Fibroblast of lung (primary cell): Measurements from ENCODE around the gene C2orf66. TPM values are rescaled to one million over a fixed set of nuclear protein-coding genes. Genes with fewer than 3 reads are reported as not detected.

Experiments
- DNase-seq, 2 donors: peaks; one replicate each; pipeline versions ENCODE4 v3.0.0 to v3.0.0-alpha.2; 2010; ENCODE audit warnings: low read depth in 2 of 2
- H2AFZ ChIP-seq: 2 replicates; pipeline ENCODE4 v1.5.1; 2012; ENCODE audit warnings: low read length, control low read depth, inconsistent platforms
- H3K27ac ChIP-seq: 2 replicates; pipeline ENCODE4 v1.5.1; 2011; ENCODE audit warnings: low read length, control low read depth; ENCODE audit not compliant: insufficient read depth
- H3K27me3 ChIP-seq: 2 replicates; pipeline ENCODE4 v1.5.1; 2011; ENCODE audit warnings: mild to moderate bottlenecking, low read length; ENCODE audit not compliant: control insufficient read depth, insufficient read depth
- H3K36me3 ChIP-seq: 2 replicates; pipeline ENCODE4 v1.5.1; 2011; ENCODE audit warnings: low read length; ENCODE audit not compliant: control insufficient read depth, insufficient read depth
- H3K4me1 ChIP-seq: 2 replicates; pipeline ENCODE4 v1.5.1; 2011; ENCODE audit warnings: low read length; ENCODE audit not compliant: control insufficient read depth, insufficient read depth; ENCODE audit errors: extremely low read depth
- H3K4me2 ChIP-seq: 2 replicates; pipeline ENCODE4 v1.5.1; 2011; ENCODE audit warnings: low read length, control low read depth; ENCODE audit not compliant: insufficient read depth; ENCODE audit errors: extremely low read depth
- H3K4me3 ChIP-seq, 4 experiments: fragments of 200-600 bp in 1 of 4; sonication (generic) in 1 of 4; replicated peaks in 1 of 4; 2 replicates each; pipeline ENCODE4 v1.5.1; 2011 to 2016; ENCODE audit warnings: low read length in 4 of 4, low read depth in 3 of 4, mild to moderate bottlenecking in 3 of 4, control low read depth in 2 of 4, inconsistent platforms in 1 of 4, mixed read lengths in 1 of 4; ENCODE audit not compliant: insufficient read depth in 1 of 4; ENCODE audit errors: control extremely low read depth in 1 of 4
- H3K79me2 ChIP-seq: 2 replicates; pipeline ENCODE4 v1.5.1; 2012; ENCODE audit warnings: mild to moderate bottlenecking, low read length, inconsistent platforms; ENCODE audit not compliant: control insufficient read depth, insufficient read depth
- H3K9ac ChIP-seq: 2 replicates; pipeline ENCODE4 v1.5.1; 2011; ENCODE audit warnings: mild to moderate bottlenecking, low read length, control low read depth; ENCODE audit not compliant: insufficient read depth
- H3K9me3 ChIP-seq: 2 replicates; pipeline ENCODE4 v1.5.1; 2012; ENCODE audit warnings: low read depth, low read length; ENCODE audit not compliant: control insufficient read depth, insufficient read depth
- H4K20me1 ChIP-seq: 2 replicates; pipeline ENCODE4 v1.5.1; 2011; ENCODE audit warnings: low read length; ENCODE audit not compliant: control insufficient read depth, insufficient read depth; ENCODE audit errors: extremely low read depth
- EZH2 ChIP-seq: IDR thresholded peaks from 2 replicates; pipeline ENCODE4 v1.5.1; 2012; ENCODE audit warnings: low read length, control low read depth, mild to moderate bottlenecking; ENCODE audit errors: missing control alignments
- polyA plus RNA-seq, 2 donors: library from polyadenylated mRNA; depleted of rRNA in 1 of 2; stranded (reverse) in 1 of 2; unstranded in 1 of 2; fragments of >200 nt; gene quantifications; 2 replicates each; pipeline ENCODE4 v1.2.1, GENCODE V29; 2011 to 2012; ENCODE audit warnings: missing spikeins in 1 of 2
- total RNA-seq: library from RNA; depleted of rRNA; stranded (reverse); fragments of >200 nt; gene quantifications from 2 replicates; pipeline ENCODE4 v1.2.1, GENCODE V29; 2014
- TF ChIP-seq, protein P1 (sequence below), 2 donors: IDR thresholded peaks in 1 of 2; conservative IDR thresholded peaks in 1 of 2; 1 replicate in 1 of 2; 2 replicates in 1 of 2; pipeline ENCODE4 v1.5.1; 2011 to 2012; ENCODE audit warnings: low read length in 2 of 2, control low read depth in 1 of 2, inconsistent platforms in 1 of 2, low read depth in 1 of 2, mild to moderate bottlenecking in 1 of 2

C2orf66 gene
- total and polyA plus RNA-seq, 2 donors (not counting 1 experiment from before 2014, with no cell fraction given), result 0.10 to 0.17 TPM

DNA sequence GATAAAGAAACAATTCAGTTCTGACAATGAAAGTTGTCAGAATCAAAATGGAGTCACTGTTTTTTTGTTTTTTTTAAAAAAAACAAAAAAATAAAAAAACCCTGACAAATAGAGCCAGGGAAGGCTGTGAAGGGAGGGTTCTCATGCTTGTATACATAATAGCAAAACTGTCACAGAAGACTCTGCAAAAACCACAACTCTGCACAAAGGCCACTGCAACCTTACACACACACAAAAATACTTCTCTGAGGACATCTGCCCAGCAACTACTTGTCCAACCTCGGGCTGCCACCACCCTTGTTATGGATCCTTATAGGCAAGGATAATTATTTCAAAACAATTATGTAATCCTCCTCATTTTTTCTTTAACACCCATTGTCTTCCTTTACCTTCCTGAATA is 41.9 kb upstream of the C2orf66 start:
- Histone ChIP-seq H3K4me1 (no peaks in the 10 kb centered on the region), H3K27me3 (no peaks in the 10 kb centered on the region), H3K79me2 (no peaks in the 10 kb centered on the region), H2AFZ (no peak overlapping the region), H3K9me3 (no peaks in the 10 kb centered on the region), H4K20me1 (no peaks in the 10 kb centered on the region), H3K4me3 (no peak overlapping the region), H3K27ac (no peak overlapping the region), H3K4me2 (no peak overlapping the region), H3K9ac (no peak overlapping the region), H3K36me3 (no peaks in the 10 kb centered on the region)
- peak; percentile 2 to 9 for DNase-seq
- no peak for TF ChIP-seq EZH2
- TF ChIP-seq, protein P1, sequence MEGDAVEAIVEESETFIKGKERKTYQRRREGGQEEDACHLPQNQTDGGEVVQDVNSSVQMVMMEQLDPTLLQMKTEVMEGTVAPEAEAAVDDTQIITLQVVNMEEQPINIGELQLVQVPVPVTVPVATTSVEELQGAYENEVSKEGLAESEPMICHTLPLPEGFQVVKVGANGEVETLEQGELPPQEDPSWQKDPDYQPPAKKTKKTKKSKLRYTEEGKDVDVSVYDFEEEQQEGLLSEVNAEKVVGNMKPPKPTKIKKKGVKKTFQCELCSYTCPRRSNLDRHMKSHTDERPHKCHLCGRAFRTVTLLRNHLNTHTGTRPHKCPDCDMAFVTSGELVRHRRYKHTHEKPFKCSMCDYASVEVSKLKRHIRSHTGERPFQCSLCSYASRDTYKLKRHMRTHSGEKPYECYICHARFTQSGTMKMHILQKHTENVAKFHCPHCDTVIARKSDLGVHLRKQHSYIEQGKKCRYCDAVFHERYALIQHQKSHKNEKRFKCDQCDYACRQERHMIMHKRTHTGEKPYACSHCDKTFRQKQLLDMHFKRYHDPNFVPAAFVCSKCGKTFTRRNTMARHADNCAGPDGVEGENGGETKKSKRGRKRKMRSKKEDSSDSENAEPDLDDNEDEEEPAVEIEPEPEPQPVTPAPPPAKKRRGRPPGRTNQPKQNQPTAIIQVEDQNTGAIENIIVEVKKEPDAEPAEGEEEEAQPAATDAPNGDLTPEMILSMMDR (conservative IDR thresholded peaks at IDR 0.05 in 1 of 2, IDR thresholded peaks at IDR 0.05 in 1 of 2; ENCODE audit: low read depth in 1 of 2, low read length in 2 of 2), result no peak

GRCh38 chr2:196849895-196850294 is 40.7 kb upstream of the C2orf66 start:
- Histone ChIP-seq H3K9me3 (no peaks in the 10 kb centered on the region), H3K79me2 (no peaks in the 10 kb centered on the region), H3K9ac (no peak overlapping the region), H3K4me3 (no peak overlapping the region), H3K27ac (no peak overlapping the region), H2AFZ (no peak overlapping the region), H3K36me3 (no peaks in the 10 kb centered on the region), H3K4me1 (no peaks in the 10 kb centered on the region), H4K20me1 (no peaks in the 10 kb centered on the region), H3K27me3 (no peaks in the 10 kb centered on the region), H3K4me2 (no peak overlapping the region)
- peak; percentile 31 to 51 for DNase-seq
- TF ChIP-seq EZH2, result no peak
- TF ChIP-seq, protein P1 (conservative IDR thresholded peaks at IDR 0.05 in 1 of 2, IDR thresholded peaks at IDR 0.05 in 1 of 2; ENCODE audit: low read depth in 1 of 2, low read length in 2 of 2), result peak; percentile 40 to 55

DNA sequence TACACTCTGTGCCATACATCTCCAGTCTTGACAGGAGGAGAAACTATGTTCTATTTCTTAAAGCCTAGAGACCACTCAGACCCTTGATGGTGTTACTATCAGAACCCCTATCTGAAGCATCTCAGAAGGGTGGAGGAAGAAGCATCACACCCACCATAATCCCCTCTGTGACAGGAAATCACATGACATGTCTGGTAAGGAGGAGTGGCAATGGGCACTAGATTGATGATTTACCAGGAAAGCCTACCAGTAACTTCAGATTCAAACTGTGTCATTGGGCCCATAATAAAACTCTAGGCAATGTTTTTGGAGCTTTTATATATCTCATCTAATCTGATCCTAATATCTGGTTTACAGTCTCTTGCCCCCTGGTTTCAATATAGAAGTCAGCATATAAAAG is 37.1 kb upstream of the C2orf66 start:
- TF ChIP-seq, protein P1 (conservative IDR thresholded peaks at IDR 0.05 in 1 of 2, IDR thresholded peaks at IDR 0.05 in 1 of 2; ENCODE audit: low read depth in 1 of 2, low read length in 2 of 2), result no peak
- no peak for TF ChIP-seq EZH2
- Histone ChIP-seq H4K20me1 (no peaks in the 10 kb centered on the region), H3K4me1 (no peaks in the 10 kb centered on the region), H2AFZ (no peak overlapping the region), H3K79me2 (no peaks in the 10 kb centered on the region), H3K9me3 (no peaks in the 10 kb centered on the region), H3K27ac (no peak overlapping the region), H3K4me3 (no peak overlapping the region), H3K9ac (no peak overlapping the region), H3K27me3 (no peaks in the 10 kb centered on the region), H3K36me3 (no peaks in the 10 kb centered on the region), H3K4me2 (no peak overlapping the region)
- no peak for DNase-seq
